ENCODE measurements around the gene BBX. TPM values are rescaled to one million over a fixed set of nuclear protein-coding genes. Genes with fewer than 3 reads are reported as not detected.

BBX gene
- total and polyA plus RNA-seq, 2 of the 13 experiments (the other 11 are each of a cell fraction or from before 2014, with no cell fraction given), result 13.7 to 23.2 TPM

DNA sequence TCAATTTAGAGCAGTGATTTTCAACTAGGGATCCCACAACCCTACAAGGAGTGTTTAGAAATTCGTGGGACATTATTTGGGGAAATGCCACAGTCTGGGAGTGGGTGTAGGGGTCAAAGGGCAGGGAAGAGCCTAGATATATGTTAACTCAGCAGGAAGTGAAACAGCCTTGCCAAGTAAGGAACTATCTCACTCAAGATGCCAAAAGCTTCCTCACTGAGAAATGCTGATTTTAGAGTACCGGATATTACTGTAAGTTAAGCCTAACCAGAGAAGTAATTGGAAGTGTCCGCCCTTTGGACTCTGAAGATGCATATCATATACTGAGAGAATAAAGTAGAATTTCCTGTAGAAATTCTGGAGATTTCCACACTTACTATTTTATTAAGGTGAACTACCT lies 158.6 kb downstream of the BBX start:
- no peak for TF ChIP-seq YEATS2 (CRISPR knock-in tag; IDR thresholded peaks at IDR 0.05; ENCODE audit: borderline replicate concordance)
- no peak for TF ChIP-seq ARID5B (CRISPR knock-in tag; IDR thresholded peaks at IDR 0.05)
- no peak for TF ChIP-seq ZNF382 (CRISPR knock-in tag; IDR thresholded peaks at IDR 0.05; ENCODE audit: borderline replicate concordance)
- no peak for TF ChIP-seq TBP (CRISPR knock-in tag; IDR thresholded peaks at IDR 0.05)
- TF ChIP-seq MAX (IDR thresholded peaks at IDR 0.05), result no peak
- no peak for TF ChIP-seq STAG1 (CRISPR knock-in tag; IDR thresholded peaks at IDR 0.05)
- TF ChIP-seq YY1 (IDR thresholded peaks at IDR 0.05; ENCODE audit: insufficient read depth, insufficient replicate concordance, low read depth, low read length), result no peak
- no peak for TF ChIP-seq ZNF563 (CRISPR knock-in tag; IDR thresholded peaks at IDR 0.05)
- no peak for TF ChIP-seq PCBP1 (IDR thresholded peaks at IDR 0.05; ENCODE audit: borderline replicate concordance, low read depth, low read length)
- no peak for TF ChIP-seq HNF1A (IDR thresholded peaks at IDR 0.05; ENCODE audit: low read depth)
- TF ChIP-seq HNF1A (CRISPR knock-in tag; IDR thresholded peaks at IDR 0.05; ENCODE audit: borderline replicate concordance), result no peak
- TF ChIP-seq TIGD3 (CRISPR knock-in tag; IDR thresholded peaks at IDR 0.05; ENCODE audit: borderline replicate concordance), result no peak
- TF ChIP-seq HNRNPL (IDR thresholded peaks at IDR 0.05; ENCODE audit: low read depth, low read length), result no peak
- TF ChIP-seq ZEB1 (IDR thresholded peaks at IDR 0.05; ENCODE audit: insufficient replicate concordance, low read depth), result no peak
- CTCF ChIA-PET (ENCODE audit: low intra/inter-chr PET ratio, low total read pairs), result no interaction called here
- no peak overlapping the region for H3K4me2 ChIP-seq (ENCODE audit: low read depth, low read length)
- H3K27me3 ChIP-seq (ENCODE audit: control insufficient read depth in 1 of 2, insufficient read depth in 2 of 2, low read length in 2 of 2), result no peaks in the 10 kb centered on the region
- peaks cover 12% of the 10 kb centered on the region for H3K9me3 ChIP-seq (ENCODE audit: low read length)
- H2AFZ ChIP-seq (ENCODE audit: low read length), result no peak overlapping the region
- FAIRE-seq, result no peak
- in situ Hi-C loops (cut with HindIII; ENCODE audit: extremely low pct_ligation_motif_present, low pct_unique_long_range_greater_than_20kb) (no loop called here), intact Hi-C loops (cut with micrococcal nuclease; ENCODE audit: unreplicated experiment) (no loop called here)
- no peak overlapping the region for H3K9ac ChIP-seq (ENCODE audit: insufficient read depth, low read depth, low read length)
- BruUV-seq (replicated peaks), result no TSS peak
- H3K36me3 ChIP-seq (replicated peaks in 1 of 2; ENCODE audit: control insufficient read depth in 1 of 2, insufficient read depth in 2 of 2, low read length in 2 of 2), result no peaks in the 10 kb centered on the region
- no peaks in the 10 kb centered on the region for H4K20me1 ChIP-seq (ENCODE audit: insufficient read depth, low read length)
- POLR2A ChIA-PET, result no interaction called here
- H3K4me1 ChIP-seq (ENCODE audit: insufficient read depth, low read length), result peaks cover 76% of the 10 kb centered on the region
- no peak for ATAC-seq
- H3K79me2 ChIP-seq (ENCODE audit: insufficient read depth, low read length), result no peaks in the 10 kb centered on the region
- 87% methylated on average over 3 of the region's 3 CpGs for WGBS (ENCODE audit: low lambda C conversion rate)
- no peak overlapping the region for H3K4me3 ChIP-seq (replicated peaks in 1 of 3; ENCODE audit: insufficient read depth in 1 of 3, low read depth in 2 of 3, low read length in 3 of 3)
- H3K27ac ChIP-seq (ENCODE audit: extremely low read length, insufficient read depth, low read length), result no peak overlapping the region
- no peak for DNase-seq (ENCODE audit: low spot score)
